PFSK-1 (cell line): ENCODE data around the gene FLNC.

Experiments
- FOXP2 ChIP-seq: optimal IDR thresholded peaks from 2 replicates; pipeline ENCODE3; 2011; ENCODE audit warnings: borderline replicate concordance, control low read depth, inconsistent platforms; ENCODE audit not compliant: insufficient read depth; ENCODE audit errors: extremely low read length, extremely low read depth
- POLR2AphosphoS5 ChIP-seq: IDR thresholded peaks from 2 replicates; pipeline ENCODE4 v1.6.1; 2012; ENCODE audit warnings: low read depth, mild to moderate bottlenecking, control low read depth, low read length, moderate library complexity
- SIN3A ChIP-seq: IDR thresholded peaks from 2 replicates; pipeline ENCODE4 v1.6.1; 2012; ENCODE audit warnings: mild to moderate bottlenecking, low read length, moderate library complexity, borderline replicate concordance; ENCODE audit not compliant: insufficient read depth
- TAF1 ChIP-seq: IDR thresholded peaks from 2 replicates; pipeline ENCODE4 v1.6.1; 2012; ENCODE audit warnings: low read length, control low read depth, borderline replicate concordance; ENCODE audit not compliant: insufficient read depth
- TF ChIP-seq, protein P1 (sequence below), 2 experiments: IDR thresholded peaks; 2 replicates each; pipeline versions ENCODE4 v1.6.1 to v1.8.0; 2011 to 2012; ENCODE audit warnings: low read depth in 2 of 2, low read length in 2 of 2, control low read depth in 1 of 2, inconsistent platforms in 1 of 2, mild to moderate bottlenecking in 1 of 2, moderate library complexity in 1 of 2; ENCODE audit not compliant: insufficient read depth in 1 of 2

GRCh38 chr7:128831178-128831993 lies 1.2 kb downstream of the FLNC start:
- TF ChIP-seq TAF1 (peak; percentile 87; the same call in 1 of the 2 replicates), POLR2AphosphoS5 (peak; percentile 92), SIN3A (0 out of 2 replicates have a peak, but pooled peaks have one; percentile 5), FOXP2 (no peak)
- TF ChIP-seq, protein P1, sequence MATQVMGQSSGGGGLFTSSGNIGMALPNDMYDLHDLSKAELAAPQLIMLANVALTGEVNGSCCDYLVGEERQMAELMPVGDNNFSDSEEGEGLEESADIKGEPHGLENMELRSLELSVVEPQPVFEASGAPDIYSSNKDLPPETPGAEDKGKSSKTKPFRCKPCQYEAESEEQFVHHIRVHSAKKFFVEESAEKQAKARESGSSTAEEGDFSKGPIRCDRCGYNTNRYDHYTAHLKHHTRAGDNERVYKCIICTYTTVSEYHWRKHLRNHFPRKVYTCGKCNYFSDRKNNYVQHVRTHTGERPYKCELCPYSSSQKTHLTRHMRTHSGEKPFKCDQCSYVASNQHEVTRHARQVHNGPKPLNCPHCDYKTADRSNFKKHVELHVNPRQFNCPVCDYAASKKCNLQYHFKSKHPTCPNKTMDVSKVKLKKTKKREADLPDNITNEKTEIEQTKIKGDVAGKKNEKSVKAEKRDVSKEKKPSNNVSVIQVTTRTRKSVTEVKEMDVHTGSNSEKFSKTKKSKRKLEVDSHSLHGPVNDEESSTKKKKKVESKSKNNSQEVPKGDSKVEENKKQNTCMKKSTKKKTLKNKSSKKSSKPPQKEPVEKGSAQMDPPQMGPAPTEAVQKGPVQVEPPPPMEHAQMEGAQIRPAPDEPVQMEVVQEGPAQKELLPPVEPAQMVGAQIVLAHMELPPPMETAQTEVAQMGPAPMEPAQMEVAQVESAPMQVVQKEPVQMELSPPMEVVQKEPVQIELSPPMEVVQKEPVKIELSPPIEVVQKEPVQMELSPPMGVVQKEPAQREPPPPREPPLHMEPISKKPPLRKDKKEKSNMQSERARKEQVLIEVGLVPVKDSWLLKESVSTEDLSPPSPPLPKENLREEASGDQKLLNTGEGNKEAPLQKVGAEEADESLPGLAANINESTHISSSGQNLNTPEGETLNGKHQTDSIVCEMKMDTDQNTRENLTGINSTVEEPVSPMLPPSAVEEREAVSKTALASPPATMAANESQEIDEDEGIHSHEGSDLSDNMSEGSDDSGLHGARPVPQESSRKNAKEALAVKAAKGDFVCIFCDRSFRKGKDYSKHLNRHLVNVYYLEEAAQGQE (IDR thresholded peaks at IDR 0.05; ENCODE audit: insufficient read depth in 1 of 2, low read depth in 2 of 2, low read length in 2 of 2), result no peak; a peak in 1 of 4 replicates
